Epidermal melanocyte (primary cell): ENCODE results near the gene PRM1.
"Not testable (repeated sequence)": the region's sequence is repeated elsewhere in the genome, so short reads cannot be mapped to it uniquely, and the experiment has no call there.

ENCODE experiments used
- DNase-seq: peaks from one replicate; pipeline ENCODE4 v3.0.0; 2011; ENCODE audit warnings: low spot score; ENCODE audit not compliant: insufficient read length

PRM1 gene

DNA sequence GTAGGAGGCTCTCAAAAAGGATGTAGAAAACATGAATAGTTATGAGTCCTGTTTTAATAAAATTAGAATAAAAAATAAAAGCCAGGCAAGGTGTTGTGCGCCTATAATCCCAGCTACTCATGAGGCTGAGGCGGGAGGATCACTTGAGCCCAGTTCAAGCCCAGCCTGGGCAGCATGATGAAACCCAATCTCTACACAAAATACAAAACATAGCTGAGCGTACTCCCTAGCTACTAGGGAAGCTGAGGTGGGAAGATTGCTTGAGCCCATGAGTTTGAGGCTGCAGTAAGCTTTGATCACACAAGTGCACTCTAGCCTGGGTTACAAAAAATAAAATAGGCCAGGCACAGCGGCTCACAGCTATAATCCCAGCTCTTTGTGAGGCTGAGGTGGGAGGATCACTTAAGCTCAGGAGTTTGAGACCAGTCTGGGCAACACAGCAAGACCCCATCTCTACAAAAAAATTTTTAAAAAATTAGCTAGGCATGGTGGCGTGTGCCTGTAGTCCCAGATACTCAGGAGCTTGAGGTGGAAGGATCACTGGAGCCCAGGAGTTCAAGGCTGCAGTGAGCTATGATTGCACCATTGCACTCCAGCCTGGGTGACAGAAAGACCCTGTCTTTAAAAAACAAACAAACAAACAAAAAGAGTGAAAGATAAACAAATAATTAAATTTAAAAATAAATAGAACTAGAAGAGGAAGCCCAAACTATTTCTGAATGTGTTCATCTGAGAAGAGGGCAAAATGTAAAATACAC is 17.2 kb upstream of the PRM1 start:
- DNase-seq: no peak

DNA sequence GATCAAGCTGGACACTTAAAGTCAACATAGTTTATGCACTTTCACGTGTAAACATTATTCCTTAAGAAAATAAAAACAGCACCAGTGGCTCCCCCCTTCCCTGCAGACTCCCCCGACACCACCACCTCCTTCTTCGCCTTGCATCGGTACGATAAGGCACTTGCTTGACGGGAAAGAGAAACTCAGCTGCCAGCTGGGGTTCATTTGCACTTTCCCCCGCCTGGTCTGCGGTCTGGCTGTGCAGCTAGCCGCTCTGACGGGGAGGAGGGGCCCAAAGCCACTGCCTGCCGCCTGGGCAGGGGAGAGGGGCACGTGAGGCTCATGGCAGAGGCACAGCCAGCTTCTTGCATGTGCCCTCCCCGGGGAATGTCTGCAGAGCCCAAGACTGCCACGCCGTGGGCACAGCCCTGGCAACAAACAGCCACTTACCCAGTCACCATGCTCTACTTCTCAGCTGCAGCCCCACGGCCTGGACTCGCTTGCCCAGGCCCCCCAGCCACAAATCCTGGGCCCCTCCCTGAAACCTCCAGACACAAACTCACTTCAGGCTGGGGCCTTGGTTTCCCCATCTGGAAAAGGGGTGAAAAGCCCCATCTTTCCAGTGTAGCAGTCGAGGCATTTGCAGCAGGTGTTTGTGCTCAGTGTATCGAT is 16.5 kb upstream of the PRM1 start:
- peak; percentile 64 for DNase-seq

DNA sequence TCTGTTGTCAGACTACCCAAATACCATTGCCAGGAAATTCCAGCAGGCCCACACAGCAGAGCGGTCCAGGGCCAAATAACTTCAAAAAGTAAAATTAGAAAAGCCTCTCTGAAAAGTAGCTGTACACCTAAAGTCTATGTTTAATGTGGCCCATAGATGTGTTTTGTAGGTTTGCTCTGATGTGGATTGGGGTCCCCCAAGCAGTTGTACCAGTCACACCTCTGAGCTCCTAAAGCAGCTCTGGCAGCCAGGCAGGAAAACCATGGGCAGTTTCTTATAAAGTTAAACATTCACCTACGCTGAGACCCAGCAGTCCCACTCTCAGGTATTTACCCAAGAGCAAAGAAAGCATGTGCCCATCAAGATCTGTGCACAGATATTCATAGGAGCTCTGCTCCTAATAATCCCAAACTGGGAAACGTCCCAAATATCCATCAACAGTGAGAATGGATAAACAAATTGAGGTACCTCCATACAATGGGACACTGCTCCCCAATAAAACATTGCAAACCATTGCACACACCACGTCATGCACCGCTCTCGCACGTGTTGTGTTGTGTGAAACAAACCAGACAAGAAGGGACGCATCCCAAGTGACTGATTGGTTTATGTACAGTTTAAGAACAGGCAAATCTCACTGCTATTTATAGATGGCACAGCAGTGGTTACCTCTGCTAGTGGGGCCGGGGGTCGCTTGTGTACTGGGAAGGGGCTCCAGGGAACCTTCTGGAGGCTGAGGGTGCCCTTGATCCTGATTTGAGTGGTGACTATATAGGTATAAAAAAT is 15.8 kb upstream of the PRM1 start:
- DNase-seq: no peak

DNA sequence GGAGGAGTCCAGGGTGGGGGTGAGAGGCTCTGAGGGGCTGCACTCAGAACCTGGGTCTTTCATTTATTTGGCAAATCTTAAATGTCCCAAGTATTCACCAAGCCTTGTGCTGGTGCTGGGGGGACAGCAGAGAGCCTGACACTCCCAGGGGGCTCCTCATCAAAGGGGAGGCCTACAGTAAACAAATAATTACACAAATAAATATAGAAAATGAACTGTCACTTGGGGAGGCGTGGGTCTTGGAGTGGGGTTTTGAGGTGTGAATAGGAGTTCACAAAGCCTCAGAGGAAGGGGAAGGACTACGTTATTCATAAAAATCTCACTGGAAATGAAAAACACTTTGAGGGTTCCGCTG is 15.2 kb upstream of the PRM1 start:
- DNase-seq: no peak

DNA sequence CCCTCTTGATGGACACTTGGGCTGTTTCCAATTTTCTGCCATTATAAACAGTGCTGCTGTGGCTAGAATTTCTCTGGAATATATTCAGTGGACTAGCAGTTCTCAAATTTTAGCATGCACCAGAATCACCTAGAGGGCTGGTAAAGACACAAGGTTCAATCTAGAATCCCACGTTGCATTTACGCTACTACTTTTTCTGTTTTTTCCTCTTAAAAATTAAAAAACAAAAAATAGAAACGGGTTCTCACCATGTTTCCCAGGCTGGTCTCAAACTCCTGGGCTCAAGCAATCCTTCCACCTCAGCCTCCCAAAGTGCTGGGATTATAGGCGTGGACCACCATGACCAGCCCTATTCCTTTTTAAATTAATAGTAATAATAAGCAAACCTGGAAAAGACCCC is 14.5 kb upstream of the PRM1 start:
- DNase-seq: no peak

DNA sequence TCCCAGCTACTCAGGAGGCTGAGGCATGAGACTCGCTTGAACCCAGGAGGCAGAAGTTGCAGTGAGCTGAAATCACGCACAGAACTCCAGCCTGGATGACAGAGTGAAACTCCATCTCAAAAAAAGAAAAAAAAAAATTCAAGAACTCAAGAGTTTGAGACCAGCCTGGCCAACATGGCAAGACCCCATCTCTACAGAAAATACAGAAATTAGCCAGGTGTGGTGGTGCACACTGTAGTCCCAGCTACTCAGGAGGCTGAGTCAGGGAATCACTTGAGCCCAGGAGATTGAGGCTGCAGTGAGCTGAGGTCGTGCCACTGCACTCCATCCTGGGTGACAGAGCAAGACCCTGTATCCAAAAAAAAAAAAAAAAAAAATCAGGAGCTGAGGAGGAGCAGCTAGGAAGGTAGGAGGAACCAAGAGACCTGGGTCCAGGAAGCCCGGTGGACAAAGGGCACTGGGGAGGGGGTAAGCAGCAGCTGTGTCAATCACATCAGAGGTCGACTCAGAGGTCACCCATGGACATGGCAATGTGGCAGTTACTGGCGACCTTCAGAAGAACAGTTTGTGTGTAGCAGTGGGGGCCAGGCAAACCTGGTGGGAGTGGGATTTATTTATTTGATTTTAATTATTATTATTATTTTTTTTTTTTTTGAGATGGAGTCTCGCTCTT is 11.1 kb upstream of the PRM1 start:
- DNase-seq: no peak

DNA sequence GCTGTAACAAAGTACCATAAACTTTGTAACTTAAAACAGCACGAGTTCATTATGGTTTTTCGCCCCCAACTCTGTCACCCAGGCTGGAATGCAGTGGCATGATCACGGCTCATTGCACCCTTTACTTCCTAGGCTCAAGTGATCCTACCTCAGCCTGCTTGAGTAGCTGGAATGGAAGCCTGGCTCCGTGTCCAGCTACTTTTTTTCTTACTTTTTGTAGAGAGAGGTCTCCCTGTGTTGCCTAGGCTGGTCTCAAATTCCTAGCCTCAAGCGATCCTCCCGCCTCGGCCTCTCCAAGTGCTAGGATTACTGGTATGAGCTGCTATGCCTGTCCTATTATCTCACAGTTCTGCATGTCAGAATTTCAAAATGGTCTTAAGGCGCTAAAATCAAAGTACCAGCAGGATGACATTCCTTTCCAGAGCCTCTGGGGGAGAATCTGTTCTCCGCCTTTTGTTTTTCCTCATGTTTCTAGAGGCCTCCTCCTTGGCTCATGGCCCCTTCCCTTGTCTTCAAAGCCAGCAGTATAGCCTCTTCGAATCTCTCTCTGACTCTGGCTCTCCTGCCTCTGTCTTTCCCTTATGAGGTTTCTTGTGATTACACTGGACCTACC is 10.1 kb upstream of the PRM1 start:
- no peak for DNase-seq

DNA sequence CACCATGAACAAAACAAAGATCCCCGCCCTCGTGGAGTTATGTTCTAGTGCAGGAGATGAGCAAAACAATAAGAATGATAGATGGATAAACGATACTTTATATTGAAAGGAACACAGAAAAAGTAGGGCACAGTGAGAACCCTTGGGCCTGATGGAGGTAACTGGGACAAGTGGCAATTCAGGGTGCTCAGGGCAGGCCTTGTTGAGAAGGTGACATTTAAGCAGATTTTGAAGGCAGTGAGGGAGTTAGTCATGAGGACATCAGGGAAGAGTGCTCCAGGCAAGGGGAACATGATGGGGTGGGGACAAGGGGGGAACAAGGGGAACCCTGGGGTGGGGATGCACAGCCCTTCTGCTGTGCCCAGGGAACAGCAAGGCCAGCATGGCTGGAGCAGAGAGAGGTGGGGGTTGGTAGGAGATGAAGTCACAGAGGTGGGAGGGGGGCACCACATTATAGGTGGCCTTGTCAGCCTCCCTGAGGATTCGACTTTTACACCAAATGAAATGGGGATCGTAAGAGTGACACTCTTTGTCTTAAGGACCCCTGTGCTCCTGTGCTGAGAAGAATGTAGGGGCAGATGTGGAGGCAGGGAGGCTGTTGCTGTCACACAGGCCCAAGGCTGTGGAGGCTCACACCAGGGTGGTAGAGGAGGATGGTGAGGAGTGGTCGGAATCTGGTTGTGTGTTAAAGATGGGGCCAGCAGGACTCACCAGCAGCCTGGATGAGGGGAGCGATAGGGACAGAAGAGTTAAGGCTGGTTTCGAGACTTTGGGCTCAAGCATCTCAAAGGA is 9.2 kb upstream of the PRM1 start:
- no peak for DNase-seq

DNA sequence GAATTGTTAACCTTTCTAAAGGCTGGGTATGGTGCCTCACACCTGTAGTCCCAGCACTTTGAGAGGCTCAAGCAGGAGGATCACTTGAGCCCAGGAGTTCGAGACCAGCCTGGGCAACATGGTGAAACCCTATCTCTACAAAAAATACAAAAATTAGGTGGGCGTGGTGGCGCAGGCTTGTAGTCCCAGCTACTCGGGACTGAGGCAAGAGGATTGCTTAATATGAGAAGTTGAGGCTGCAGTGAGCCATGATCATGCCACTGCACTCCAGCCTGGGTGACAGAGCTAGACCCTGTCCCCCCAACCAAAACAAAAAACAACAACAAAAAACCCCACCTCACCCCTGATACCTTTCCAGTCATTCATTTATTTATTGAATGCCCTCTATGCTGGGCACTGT is 8.6 kb upstream of the PRM1 start:
- DNase-seq: not testable (repeated sequence)

DNA sequence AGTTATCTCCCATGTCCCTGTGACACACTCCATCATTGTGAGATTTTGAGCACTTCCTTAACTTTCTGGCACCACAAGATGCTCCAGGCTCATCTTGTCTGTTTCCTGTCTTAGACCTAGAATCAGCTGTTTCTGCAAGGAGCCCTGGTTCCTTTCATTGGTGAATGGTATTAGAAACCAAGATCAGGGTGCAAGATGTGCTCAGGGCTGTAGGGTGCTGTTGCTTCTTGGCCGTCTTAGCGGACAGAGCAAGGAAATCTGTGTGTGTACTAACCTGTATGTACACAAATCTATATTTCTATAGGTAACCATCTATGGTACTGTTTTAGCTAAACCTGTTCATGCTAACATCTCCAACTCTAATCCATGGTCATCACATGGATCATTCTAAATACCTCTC is 8.1 kb upstream of the PRM1 start:
- DNase-seq: no peak

DNA sequence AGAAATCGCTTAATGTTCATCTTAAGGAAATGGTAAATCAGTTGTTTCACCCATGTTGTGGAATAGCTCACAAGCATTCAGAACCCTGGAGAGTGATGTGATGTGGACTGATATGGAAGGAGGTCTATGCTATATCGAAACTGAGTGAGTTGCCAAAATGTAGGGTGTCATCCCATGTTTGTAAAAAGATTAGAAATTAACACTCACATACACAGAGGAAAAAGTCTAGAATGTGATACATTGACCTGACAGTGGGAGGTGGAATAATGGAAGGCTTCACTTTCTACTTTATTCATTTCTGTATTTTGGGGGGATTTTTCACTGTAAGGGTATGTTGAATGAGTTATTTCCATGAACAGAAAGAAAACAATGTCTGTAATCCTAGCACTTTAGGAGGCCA is 4.7 kb upstream of the PRM1 start:
- no peak for DNase-seq

DNA sequence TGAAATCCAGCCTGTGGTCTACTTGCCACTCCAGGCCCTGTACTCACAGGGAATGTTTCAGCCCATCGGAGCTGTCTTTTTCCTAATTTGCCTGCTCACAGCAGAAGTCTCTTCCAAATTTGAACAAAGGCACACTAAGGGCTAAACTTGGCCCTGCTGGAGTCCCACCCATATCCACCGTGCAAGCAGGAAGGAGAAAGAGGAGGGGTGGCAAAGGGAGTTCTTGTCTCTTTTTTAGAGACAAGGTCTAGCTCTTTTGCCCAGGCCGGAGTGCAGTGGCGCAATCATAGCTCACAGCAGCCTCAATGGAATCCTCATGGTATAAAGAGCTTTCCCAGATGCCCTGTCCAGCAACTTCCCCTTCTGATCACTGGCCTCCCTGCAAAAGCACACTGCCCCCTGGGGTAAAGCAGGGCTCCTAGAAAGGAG is 2.7 kb upstream of the PRM1 start:
- DNase-seq: no peak

DNA sequence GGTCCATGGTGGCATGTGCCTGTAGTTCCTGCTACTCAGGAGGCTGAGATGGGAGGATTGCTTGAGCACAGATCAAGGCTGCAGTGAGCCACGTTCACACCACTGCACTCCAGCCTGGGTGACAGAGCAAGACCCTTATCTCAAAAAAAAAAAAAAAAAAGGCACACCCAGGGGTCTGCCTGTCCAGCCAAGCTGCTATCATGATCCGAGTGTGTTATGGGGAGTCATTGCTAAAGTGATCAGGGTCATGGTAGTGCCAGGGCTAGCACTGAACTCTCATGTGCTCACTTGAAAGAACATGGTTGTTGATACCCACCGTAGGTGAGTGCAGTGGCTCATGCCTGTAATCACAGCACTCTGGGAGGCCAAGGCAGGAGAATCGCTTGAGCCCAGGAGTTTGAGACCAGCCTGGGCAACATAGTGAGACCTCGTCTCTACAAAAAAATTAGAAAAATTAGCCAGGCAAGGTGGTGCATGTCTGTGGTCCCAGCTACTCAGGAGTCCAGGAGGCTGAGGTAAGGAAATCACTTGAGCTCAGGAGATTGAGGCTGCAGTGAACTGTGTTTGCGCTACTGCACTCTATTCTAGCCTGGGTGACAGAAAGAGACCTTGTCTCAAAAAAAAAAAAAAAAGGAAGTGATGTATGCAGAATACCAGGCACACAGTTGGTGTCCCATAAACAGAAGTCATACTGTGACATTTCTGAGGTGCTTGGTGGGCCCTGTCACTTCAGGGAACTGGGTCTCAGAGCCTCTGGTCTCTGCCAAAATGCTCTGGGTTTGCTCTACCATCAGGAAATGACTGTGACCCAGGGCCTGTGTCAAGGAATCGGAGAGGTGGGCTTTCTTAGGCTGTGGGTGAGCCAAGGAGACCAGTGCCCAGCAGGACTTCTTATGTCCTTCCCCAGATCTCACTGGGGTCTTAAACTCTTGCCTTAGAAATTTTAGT is 2.2 kb downstream of the PRM1 start:
- no peak for DNase-seq

DNA sequence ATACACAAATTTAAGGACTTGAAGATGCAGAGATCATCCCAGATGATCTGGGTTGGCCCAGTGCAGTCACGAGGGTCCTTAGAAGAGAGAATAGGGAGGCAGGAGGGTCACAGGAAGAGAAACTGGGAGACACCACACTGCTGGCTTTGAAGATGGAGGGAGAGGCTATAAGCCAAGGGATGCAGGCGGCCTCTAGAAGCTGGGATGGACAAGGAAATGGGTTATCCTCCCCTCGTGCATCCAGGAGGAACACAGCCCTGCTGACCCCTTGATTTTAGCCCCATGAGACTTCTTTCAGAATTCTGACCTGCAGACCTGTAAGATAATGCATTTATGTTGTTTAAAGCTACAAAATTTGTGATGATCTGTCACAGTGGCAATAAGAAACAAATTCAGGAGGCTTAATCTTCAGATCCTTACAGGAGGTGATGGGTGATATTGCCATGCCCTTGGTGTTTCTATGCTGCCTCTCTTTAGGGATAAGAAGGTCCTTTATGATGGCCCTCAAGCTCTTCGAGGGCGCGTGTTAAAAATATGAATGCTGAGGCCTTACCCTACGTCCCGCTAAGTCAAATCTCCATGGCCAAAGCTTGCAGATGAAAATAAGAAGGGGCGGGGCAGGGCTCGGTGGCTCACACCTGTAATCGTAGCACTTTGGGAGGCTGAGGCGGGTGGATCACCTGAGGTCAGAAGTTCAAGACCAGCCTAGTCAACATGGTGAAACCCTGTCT is 3.4 kb downstream of the PRM1 start:
- DNase-seq: no peak

DNA sequence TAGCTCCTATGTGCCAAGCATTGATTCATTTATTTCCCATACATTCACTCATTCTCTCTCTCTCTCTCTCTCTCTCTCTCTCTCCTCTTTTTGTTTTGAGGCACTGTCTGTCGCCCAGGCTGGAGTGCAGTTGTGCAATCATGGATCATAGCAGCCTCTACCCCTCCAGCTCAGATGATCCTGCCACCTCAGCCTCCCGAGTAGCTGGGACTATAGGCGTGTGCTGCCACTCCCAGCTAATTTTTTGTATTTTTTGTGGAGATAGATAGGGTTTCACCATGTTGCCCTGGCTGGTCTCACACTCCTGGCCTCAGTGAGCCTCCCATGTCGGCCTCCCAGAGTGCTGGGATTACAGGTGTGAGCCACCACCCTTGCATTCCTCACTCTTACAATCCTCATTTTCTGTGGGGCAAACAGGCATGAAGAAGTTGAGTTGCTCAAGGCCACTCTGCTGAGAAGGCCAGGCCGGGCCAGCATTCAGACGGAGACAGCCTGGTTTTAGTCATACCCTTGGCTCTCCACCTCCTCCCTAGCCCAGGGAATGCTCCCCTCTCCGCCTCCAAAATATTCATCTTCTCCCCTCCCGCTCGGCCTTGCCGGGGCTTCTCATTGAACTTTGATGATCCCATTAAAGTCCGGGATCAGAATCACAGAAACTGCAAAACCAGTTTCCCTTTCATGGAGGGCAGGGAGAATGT is 4.1 kb downstream of the PRM1 start:
- no peak for DNase-seq

DNA sequence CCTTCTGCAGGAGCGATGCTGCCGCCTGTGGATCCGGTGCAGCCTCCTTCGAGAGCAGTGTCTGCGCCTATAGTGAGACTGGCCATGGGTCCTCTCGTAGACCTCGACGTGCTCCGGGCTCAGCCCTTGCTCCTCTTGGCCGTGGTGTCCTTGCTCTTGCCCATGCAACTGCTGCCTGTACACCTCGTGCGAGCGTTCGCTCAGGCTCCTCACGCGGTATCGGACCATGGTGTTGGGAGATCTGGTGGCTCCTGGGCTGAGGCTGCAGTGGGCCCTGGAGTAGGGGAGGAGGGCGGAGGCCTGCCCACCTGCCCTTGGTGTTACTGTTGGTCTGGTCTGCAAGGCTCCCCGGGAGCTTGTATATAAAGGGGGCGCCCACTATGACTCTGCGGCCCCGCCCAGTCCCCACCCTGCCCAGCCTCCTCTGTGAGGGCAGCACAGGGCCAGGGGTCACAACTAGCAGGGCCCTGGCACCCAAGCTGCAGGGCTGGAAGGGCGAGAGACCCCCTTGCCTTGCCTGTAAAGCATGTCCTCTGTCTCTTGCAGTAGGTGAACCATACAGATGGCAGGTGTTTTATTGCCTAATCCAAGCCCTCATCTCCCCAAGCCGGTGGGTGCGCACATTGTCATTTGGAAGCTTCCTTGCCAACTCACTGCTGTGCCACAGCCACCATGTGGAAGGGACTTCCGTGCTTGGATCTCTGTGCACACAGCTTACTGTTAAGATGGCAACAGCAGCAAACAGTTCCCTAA is 4.8 kb downstream of the PRM1 start, which contains the start of gene PRM2:
TSS of gene PRM2 (minus strand) at position 338 of the 753 bp plus-strand sequence. CDS start at position 228, 110 bp downstream.
- no peak for DNase-seq

DNA sequence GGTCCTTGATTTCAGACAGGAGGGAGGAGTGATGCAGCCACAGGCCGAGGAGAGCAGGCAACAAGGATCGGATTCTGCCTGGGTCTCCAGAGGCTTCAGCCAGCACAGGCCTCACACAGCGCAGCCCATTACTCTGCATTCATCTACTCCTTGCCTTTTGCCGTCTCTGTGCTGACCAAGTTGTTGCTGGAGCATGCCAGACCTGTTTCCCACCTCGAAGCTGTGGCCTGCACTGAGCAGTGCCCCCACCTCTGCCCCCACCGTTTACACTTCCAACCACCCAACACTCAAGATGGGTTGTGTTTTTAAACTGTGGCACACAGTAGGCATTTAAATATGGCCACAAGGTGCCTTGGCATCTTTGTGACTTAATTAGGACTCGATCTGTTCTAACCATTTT is 6.2 kb downstream of the PRM1 start:
- no peak for DNase-seq
